Activated CD8-positive, alpha-beta memory T cell treated with anti-CD3 and anti-CD28 coated beads, Interleukin-2, amount 50 U/mL, for 24 hours (primary cell): Measurements from ENCODE around the gene IL2RA.
"Not testable (repeated sequence)": the region's sequence is repeated elsewhere in the genome, so short reads cannot be mapped to it uniquely, and the experiment has no call there.

Experiments
- DNase-seq: peaks from one replicate; pipeline ENCODE4 v3.0.0-alpha.2; 2020; ENCODE audit errors: extremely low read depth

The IL2RA gene

DNA sequence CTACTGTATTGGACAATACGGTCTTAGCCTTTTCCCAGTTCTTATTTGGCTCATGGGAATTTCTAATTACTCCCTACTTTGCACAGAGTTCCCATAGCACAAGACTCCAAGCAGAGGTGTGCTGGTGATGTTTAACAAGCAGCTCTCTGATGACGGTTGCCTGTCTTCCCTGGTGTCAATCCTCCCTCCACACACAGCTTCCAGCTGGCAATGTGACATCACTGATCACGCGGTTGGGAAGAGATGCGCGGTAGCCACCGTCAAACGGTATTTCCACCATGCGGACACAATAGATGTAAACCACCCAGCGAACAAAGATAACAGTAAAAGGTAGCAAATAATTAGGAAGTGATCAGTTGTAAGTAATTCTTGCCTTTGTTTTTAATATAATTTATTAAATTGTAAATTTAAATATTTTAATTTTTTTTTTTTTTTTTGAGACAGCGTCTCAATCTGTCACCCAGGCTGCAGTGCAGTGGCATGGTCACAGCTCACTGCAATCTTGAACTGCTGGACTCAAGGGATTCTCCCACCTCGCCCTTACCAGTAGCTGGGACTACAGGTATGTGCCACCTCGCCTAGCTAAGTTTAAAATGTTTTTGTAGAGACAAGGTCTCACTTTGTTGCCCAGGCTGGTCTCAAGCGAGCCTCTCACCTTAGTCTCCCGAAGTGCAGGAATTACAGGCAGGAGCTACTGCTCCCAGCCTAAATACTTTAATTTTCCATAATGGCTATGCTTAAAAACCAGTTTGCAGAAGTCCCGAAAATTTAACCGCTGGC, 48.6 kb downstream of the IL2RA start:
- DNase-seq = no peak

DNA sequence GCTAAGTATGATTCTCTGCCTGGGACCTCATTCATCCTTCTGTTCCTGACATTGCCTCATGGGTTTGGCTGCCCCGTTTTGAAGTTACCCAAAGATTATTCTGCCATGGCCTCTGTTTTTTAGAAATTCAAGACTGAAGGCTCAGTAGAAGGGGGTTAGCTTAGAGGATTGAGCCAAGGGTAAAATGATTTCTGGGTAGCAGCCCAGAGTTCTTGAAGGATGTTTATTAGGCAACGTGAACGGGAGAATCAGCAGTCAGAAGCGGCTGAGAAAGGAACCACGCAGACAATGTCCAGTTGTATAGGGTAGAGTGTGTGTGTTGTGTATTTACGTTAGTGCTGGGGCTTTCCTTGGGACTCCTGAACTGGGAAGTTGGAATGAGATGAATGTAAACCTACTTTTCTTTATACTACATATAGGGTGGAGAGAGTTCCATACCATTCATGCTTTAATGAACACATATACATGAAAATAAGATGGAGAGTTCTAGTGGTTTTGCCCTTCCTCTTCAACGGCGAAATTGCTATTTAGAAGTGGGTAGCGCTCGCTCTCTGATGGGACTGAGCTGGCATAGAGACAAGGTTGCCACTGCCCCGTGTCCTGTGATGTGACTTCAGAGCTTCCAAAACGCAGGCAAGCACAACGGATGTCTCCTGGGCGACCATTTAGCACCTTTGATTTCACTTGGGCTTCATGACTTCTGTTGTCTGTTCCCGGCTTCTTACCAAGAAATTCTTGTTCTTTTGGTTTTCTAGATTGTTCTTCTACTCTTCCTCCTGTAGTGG, 49.9 kb downstream of the IL2RA start:
- no peak for DNase-seq

DNA sequence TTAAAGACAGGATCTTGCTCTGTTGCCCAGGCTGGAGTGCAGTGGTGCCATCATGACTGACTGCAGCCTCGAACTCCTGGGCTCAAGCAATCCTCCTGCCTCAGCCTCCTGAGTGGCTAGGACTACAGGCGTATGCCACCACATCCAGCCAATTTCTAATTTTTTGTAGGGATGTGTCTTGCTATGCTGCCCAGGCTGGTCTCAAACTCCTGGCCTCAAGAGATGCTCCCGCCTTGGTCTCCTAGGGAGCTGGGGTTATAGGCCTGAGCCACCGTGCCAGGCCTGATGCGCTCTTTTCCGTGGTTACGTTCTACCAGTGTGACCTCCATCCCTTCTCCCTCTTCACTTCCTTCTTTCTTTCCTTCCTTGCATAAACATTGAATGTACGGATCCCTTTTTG, 50.6 kb downstream of the IL2RA start:
- DNase-seq = no peak

DNA sequence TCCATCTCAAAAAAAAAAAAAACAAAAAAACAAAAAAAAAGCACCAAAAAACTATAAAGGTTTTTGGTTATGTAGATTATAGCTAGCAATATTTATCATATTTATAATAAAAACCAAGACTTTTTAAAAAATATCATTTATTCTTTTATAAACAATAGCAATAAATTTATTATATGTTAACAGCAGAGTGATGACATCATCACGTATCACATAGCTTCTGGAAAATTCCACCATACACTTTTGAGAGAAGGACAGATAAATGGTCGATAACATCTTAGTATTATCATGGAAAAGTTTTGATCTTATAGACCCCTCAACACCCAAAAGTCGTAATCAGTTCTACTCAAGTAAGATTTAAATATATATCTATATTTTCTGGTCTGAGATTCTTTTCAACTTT, 51.6 kb downstream of the IL2RA start:
- no peak for DNase-seq

DNA sequence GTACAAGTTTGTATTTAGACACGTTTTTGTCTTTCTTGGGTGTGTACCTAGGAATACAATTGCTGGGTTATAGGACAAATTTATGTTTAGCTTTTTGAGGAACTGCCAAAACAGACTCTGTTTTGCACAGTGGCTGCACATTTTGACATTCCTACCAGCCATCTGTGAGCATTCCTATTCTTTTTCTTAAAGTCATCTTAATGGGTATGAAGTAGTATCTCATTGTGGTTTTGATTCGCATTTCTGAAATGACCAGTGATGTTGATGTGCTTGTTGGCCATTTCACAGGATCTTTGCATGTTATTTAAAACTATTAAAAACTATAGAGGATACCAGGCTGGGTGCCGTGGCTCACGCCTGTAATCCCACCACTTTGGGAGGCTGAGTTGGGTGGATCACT, 52.2 kb downstream of the IL2RA start:
- DNase-seq = no peak

DNA sequence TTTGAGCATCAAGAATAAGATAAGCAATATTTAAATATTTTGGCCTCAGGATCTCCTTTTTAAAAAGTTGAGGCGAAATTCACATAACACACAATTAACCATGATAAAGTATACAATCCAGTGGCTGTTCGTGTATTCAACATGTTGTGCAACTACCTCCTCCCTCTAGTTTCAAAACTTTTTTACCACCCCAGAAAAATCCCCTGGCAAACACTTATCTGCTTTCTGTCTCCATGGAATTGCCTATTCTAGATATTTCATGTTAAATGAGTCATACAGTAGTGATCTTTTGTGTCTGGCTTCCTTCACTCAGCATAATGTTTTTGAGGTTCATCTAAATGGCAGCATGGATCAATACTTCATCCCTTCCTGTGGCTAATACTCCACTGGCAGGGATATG, 53.0 kb downstream of the IL2RA start:
- DNase-seq = no peak

DNA sequence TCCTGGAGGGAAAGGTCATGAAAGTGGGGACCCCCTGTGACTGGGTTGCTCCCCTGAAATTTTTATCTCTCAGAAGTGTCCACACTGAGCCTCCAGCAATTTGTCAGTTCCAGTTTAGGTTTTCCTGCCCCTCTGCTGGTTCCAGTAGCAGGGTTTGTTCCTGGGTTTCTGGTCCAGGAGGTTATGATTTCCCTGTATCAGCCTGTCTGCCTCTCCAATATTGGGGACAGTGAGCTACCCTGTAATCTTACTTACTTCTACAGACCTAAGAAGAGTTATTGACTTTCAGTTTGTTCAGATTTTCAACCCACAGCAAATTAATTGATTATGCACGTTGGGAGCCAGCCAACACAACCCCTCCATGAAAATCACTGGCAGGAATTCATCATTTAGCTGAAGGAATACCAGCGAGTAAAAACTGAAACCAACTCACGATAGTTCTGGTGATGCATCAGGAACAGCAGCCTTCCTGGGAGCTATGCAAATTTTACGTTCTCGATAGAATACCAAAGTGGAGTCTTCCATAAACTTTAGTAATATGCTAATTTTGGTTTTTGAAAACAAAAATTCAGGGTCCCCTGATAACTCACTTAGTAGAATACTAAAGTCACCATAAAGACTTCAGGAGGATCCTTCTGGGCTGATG, 53.5 kb downstream of the IL2RA start:
- DNase-seq = no peak

DNA sequence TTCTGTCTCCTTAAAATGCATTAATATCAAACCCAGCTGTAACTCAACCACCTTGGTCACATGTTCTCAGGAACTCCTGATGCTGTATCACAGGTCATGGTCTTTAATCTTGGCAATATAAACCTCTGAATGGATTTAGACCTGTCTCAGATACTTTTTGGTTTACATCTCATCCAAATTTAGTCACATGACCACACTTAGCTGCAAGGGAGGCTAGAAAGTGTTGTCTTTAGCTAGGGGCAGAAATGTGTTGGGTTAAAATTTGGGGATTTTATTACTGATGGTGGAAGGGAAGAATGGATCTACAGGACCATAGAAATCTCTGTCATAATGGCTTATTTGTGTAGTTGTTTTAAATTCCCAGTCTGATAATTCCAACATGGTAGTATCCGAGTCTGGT, 55.2 kb downstream of the IL2RA start:
- no peak for DNase-seq

DNA sequence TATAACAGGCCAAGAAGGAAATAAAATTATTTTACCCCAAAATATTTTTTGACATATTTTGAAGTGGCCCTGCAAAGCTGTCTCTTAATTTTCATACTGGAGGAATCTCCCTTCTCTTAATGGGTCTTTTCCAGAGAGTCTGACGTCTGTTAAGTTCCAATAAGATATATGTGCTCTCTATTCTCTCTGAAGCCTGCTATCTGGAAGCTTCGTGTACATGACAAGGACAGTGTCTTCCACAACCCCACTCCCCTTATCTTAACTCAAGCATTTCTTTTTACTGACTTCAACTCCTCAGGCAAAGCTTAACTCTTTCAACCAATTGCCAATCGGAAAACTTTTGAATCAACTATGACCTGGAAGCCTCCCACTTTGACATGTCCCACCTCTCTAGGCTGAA, 55.6 kb downstream of the IL2RA start:
- DNase-seq = no peak

DNA sequence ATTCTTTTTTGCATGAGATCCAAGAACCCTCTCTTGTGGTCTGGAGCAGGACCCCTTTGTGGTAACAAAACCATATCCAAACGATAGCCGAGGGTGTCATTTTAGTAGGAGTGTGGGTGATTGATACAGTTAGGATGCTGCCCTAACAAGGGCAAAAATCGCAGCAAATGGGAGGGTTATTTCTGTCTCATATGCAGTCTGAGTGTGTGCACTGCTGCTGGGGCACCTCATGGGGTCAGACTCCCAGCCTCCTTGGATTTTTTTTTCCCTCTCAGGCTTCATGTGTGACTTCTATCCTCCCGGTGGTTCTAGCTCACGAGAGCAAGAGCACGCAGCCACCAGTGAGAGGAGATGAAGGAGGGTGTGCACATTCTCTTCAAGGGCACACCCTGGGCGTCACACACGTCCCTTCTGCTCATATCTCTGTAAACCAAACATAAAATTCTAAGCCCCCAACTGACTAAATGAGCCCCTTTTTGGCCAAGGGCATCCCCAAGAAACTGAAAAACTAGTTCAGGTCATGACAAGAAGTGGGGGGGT, 56.2 kb downstream of the IL2RA start:
- no peak for DNase-seq

DNA sequence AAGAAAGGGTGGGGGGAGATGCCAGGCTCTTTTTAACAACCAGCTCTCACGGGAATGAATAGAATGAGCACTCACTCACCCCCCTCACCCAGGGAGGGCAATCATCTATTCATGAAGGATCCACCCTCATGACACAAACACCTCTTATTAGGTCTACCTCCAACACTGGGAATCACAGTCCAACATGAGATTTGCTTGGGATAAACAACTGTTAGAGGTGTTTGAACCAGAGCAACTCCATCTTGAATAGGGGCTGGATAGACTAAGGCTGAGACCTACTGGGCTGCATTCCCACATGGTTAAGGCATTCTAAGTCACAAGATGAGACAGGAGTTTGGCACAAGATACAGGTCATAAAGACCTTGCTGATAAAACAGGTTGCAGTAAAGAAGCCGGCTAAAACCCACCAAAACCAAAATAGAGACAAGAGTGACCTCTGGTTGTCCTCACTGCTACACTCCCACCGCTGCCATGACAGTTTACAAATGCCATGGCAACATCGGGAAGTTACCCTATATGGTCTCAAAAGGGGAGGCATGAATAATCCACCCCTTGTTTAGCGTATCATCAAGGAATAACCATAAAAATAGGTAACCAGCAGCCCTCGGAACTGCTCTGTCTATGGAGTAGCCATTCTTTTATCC, 56.9 kb downstream of the IL2RA start:
- not testable (repeated sequence) for DNase-seq

DNA sequence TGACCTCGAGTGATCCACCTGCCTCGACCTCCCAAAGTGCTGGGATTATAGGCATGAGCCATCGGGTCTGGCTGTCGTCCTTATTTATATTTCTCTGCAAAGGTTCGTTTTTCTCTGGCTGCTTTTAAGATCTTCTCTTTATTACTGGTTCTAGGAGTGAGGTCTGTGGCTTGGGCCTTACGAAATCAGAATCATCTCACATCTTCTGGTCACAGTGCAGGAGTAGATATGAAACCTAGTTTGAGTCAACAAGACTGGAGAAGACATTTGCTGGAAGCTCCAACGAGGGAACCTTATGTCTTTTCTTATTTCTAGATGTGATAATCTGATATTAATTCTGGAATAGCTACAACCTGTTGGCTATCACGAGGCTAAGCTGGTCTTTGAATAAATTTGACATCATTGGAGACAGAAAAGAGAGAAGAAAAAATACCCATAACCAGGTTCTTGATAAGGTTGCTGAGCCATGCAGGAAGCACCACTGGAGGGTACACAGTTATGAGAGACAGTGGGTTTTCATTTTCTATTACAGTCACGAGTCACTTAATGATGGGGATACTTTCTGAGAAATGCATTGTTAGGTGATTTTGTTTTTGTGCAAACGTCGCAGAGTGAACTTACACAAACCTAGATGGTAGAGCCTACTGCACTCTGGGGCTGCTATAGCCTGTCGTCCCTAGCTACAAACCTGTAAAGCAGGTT, 59.2 kb downstream of the IL2RA start:
- no peak for DNase-seq

DNA sequence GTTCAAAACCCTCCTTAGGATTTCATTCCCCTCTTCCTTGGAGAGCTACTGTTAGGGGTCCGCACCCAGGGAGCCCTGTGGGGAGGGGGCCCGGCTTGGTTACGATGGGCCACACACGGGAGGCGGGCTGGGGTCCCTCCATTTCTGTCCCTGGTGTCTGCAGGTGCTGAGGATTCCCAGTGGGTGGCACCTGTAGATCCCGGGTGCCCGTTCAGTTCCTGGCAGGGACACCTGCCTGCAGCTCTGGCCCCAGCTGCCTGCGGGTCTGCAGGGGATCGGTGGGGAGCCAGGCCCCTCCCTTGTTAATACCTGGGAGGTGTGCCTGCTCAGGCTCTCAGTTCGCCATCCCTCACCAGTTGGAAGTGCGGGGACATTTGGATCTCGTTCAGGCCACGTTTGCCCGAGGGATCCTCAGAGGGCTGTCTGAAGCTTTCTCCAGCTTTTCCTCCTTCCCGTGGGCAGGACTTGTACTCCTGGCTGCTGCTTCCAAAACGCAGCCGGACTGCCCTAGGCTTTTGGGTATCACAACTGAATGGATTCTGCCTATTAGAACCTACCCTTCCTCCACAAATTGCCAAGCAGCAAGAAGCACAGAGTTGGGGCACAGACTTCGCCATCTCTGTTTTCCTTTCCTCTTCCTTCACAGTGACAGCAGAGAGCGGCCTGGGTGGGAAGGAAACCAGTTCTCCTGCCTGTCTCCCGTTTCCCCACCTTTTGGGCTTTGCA, 62.6 kb downstream of the IL2RA start:
- no peak for DNase-seq

DNA sequence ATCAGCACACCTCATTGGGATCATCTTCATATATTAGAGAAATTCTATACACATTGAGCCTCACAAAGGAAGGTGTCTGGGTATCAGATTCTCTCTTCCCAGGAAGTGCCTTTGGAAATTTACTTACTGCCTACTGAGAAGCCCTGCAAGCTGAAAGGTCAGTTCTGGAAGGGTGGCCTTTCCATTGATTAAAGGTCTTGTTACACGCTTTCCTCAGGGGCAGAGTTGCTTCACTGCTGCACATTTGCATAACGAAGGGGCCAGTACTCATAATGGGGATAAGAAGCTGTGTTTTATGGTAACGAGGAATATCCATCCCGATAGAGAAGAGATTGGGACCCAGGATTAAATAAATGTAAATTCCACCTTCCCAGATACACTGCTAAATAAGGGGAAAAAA, 65.5 kb downstream of the IL2RA start:
- no peak for DNase-seq

DNA sequence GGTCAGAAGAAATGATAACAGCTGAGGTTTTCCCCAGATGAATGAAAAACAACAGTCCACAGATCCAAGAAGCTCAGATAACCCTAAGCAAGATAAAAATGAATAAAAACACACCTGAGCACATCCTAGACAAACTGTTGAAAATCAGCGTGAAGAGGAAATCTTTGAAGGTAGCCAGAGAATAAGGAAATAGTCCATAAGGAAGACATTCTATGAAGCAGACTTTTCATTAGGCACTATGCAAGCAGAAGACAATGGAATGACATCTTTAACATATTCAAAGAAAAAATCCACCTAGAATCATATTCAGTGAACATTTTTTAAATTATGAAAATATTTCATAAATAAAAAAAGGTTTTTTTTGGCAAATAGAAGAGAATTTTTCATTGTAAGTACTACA, 69.8 kb downstream of the IL2RA start:
- DNase-seq = no peak

DNA sequence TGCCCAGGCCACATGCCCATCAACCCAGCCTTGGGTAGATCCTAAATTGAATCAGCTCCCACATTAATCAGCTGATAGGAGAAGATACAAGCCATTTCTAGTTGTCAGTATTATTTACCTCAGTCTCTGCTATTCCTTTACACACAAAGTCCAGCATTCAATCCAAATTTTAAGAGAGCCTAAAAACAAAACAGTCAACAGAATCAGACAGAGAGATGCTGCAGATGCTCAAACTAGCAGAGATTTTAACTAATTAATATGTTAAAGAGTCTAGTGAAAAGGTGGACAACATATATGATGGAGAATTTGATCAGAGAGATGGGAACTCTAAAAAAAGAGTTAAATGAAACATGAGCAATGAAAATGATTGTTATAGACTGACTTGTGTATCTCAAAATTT, 70.5 kb downstream of the IL2RA start:
- no peak for DNase-seq

DNA sequence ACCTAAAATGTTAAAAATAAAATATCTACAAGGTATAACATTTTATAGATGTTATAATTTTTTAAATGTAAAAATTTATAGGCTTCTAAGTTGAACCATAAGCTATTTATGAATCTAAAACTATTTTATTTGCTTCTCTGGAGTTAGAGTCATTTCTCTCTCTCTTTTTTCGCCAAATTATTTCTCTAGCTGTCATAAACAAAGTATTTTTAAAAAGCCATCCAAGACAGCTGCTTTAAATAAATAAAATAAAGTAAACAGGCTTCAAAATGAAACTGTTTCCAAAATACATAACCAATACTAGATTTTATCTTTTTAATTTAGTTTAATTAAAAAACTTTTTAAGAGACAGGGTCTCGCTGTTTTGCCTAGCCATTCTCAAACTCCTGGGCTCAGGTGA, 72.4 kb downstream of the IL2RA start:
- DNase-seq = no peak

DNA sequence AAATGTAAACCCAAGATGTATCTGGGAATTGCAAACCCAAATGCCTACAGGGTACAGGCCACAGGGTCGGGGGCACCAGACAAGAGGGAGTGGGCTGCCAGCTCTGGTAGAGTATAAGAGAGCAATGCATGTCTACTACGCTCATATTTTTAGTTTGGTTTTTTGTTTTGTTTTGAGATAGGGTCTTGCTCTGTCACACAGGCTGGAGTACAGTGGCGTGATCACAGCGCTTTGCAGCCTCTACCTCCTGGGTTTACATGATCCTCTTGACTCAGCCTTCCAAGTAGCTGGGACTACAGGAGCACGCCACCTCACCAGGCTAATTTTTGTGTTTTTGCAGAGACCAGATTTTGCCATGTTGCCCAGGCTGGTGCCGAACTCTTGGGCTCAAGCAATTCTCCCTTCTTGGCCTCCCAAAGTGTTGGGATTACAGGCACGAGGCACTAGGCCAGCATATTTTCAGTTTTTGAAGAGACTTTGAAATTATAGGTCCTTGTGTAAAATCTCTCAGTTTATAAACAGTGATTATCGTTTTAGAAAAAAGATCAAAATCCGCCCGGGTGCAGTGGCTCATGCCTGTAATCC, 73.7 kb downstream of the IL2RA start:
- DNase-seq = no peak

DNA sequence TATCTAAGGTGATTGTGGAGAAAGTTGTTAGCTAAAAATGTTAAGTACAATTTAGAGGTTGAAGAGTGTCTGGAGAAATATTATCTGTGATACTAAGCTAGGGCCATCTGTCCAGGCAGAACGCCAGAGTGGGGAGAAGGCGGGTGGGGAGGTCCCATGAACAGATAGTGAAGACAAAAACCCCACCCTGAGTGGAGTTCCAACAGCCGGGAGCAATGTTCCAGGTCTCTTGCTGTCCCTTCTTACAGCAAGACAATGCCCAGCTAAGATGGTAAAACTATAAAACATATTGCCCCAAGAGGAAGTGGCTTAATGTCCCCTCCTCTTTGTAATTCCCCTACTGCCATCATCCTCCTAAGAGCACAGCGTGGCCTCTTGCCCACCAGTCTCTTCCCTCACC, 74.4 kb downstream of the IL2RA start:
- no peak for DNase-seq

DNA sequence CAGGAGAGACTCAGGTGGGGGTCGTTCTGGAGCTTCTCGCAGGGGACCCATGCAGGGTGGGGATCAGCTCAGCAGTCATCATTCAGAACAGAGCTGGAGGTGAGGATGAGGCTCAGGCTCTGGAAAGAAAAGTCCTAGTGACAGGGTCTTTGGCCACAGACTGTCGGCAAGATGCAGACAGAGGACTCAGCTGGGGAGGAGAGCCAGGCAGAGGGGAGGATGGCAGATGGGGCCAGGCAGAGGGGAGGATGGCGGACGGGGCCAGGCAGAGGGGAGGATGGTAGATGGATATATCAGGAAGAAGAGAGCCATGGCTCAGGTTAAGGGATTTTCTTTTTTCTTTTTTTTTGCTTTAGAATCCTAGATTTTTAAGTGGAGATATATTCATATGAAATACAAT, 77.1 kb downstream of the IL2RA start:
- no peak for DNase-seq
